HG02798 (cell line): Measurements from ENCODE around the gene ZIC5.
"Not testable (repeated sequence)": the region's sequence is repeated elsewhere in the genome, so short reads cannot be mapped to it uniquely, and the experiment has no call there.

Source experiments
- ATAC-seq: cut with Tn5 transposase; IDR thresholded peaks from one replicate; pipeline ENCODE4 v1.9.1; 2021; ENCODE audit warnings: mild to moderate bottlenecking; ENCODE audit not compliant: unreplicated experiment, poor library complexity

The ZIC5 gene

DNA sequence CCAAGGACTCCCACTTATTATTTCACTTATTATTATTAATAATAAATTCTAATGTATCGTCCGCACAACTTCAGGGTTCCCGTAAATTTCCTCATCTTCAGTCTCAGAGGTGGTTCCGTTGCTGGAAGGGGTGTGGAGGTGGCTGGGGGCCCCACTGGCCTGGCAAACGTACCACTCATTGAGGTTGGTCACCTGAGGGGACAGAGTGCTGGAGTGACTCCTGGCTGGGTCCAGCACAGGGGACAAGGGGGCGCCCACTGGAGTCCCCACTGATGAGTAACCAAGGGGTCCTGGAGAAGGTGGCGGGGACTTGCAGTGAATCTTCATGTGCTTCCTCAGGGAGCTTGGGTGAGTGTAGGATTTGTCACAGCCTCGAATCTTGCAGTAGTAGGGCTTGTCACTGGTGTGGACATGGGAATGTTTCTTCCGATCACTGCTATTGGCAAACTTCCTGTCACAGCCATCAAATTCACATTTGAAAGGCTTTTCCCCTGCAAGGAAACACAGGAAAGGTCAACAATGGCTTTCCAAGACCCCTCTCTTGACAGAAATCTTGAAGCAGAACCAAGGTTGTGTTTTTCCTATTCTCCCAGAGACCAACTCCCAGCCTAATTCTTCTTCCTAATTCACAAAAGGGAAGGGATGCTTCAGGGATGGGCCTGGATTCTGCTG is 6.1 kb downstream of the ZIC5 start:
- ATAC-seq, result no peak

DNA sequence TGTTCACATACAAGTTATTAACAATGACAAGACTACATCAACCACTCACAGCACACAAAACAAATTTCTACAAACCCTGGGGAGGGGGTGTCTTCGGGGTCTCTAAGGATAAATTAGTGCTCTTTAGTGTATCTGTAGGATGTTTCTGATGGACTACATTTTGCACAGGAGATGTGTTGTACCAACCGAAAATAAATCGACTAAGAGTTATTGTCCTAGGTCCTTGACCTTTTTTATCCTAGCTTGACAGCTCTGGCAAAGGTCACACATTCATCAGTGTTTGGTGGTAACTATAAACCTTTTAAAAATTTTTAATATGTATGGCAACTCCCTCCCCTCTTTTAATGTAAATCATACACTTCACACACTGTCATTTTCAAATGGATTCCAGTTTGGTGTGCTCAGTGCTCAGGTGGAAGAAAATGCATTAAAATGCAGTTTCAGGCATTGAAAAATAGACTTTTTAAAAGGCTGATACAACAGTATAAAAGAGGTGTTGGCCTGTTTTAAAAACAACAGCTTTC is 7.7 kb downstream of the ZIC5 start:
- no peak for ATAC-seq

DNA sequence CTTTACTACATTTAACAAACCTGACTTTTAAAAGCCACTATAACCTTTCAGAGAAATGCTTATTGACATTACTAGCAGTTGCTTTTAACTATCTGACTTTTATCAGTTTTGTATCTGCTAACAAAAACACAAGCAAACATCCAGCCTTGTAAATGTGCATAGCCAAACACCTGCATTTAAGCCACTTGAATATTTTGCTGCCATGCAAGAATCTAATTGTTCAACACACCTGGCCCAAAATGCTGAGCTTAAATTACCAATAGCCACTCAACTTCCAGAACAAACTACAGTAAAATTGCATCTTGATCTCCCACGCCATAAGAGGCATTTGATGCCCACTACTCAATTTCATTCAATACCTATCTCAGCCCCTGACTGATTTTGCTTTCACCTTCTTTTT is 9.3 kb downstream of the ZIC5 start:
- no peak for ATAC-seq

DNA sequence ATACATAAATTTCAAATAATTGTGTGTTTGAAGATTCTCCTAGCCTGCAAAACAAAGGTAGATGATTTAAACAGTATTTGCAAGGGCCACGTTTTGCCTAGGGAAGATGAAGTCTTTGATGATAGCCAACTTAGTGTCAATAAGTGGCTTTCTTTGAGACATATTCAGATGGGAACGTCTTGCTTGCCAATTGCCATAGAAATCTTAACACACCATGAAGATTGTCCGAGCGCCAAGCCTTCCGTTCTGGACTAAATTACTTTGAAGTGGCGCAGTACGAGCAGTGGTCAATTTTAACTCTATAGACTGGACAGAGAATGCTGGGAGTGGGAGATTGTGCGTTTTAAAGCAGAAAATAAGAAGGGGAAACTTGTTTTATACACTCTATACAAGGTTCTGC is 9.9 kb downstream of the ZIC5 start:
- no peak for ATAC-seq

DNA sequence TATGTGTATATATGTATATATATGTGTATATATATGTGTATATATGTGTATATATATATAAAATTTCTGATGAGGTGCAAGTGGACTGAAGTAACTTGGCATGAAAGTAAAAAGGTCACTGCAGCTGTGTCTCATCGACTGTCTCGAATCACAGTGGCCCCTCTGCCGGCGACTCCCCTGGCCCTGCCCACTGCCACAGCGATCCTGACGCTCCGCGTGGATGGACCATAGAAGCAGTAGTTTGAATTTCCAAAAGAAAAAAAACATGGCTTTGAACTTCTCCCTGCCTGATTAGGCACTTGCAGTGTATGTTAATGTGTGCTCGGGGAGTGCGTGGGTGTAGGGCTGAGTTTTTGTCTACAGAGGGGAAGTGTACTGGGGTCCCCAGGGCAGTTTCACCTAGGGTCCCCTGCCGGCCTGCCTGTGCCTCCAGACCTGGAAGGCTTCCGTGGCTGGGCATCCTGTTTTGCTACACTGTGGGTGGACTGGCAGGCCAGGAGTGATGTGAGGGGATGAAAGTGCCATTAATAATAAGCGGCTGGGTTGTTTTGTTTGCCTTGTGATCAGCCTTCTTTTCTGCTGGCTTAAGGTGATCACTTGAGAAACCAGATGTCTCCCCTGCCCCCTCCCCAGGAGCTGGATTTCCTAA is 10.8 kb downstream of the ZIC5 start:
- no peak for ATAC-seq

DNA sequence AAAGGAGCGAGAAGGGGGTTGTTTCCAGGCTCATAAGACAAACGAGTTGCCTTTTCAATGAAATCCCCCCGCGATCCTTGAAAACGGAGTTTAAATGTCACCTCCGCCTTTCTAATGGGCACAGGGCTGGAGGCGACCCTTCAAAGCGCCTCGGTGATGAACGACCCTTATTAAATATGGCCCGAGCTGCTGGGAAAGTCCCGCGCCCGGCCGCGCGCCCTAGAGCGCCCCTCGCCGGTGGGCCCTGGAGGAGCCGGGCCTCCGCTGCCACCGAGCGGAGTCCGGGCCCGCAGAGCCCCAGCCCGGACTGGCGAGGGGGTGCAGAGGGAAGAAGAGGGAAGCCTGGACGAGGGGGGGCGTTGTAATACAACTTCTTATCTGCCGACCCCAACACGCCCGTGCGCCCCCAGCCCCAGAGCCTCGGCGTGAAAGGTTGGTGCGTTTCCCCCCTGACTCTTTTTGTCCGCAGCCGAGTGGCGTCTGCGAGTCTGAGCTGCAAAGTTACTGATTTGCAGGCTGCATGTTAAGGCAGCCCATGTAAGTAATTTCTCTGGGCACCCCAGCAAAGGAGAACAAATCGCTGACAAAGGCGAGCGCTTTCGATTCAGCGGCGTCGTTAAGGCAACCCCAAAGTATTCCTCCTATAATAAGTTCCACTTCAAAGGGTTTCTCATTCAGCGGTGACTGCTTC is 11.9 kb downstream of the ZIC5 start:
- ATAC-seq, result no peak

DNA sequence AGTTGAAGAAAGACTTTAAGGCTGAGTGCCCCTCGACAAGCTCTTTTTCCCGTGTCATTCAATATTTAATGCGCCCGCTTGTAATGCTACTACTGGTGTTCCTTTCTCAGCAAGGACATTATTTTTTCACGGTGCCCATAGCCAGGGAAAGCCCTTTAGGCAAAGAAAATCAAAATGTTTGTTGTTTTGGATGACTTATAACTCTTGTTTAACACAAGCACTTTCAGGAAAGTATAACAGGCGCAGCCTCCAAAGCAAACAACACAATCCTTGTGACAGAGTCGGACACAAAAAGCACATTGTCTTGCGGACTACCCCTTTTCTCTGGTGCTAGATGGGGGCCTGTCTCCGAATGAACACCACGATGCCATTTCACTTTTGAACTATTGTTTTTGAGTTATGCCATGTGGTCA is 12.4 kb downstream of the ZIC5 start:
- ATAC-seq, result no peak

DNA sequence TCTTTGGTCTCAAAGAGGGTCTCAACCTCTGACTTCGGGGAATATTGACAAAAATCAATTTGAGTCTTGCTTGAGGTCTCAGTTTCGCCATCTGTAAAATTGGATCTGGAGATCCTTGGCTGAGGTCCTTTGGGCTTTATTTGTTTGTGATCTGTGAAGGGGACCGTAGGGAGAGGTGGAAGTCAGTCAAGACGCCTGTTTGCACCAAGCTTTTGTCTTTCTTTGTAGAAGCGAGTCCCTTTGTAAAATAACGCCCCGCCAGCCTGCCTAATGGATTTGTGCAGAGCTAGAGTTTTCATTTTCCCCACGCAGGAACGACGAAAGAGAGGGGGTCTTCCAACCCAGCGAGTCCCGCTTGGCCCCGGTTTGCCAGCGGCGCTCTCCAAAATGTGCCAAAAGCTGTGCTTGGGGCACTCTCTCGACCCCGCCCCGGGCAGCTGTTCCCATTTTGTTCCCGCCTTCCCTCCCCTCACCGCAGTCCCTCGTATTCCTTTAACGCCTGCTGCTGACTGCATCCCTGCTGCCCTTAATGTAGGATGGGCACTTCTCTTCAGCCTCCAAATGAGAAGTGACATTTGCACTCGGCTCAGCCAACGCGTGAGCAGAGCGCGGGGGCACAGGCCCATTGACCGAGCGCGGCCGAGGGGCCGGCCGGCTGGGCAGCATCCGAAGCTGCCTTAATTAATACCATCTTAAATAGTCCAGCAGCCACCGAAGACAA is 13.0 kb downstream of the ZIC5 start:
- no peak for ATAC-seq

DNA sequence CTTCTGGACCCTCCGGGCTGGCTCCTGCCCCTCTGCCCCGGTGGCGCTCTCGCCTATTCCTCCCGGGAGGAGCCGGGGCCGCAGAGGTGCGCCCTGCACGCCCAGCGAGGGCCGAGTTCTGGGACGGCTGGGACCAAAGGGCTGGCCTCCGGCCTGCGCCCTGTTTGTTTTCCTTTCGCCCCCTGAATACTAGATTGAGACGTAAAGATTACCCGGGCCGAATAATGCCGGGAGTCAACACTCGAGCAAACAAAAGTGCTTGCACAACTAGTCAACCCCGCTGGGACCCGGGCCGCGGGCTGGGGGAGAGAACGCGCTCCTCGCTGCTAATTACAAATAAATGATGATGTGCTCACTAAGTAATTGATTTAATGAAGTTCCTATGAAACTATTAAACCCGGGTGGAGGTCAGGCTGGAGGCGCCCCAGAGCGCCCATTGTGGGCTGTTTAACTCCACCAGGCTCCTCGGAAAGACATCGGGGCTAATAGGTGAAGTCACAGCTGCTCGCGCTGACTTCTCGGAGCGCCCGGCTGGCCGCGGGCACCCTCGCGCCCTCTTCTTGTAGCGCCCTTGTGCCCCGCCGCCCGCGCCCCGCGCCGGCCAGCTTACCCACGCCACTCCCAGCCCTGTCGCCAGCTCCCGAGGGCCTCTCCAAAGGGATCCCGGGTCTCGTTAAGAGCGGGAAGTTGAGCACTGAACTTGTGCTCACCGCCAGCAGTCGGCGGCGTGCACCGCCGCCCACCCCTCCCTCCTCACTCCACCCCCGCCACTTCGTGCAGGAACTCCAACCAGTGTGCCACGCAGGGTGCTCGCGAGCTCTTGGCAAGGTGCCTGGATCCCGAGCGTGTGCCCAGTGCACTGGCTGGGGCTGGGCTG is 14.9 kb downstream of the ZIC5 start:
- no peak for ATAC-seq

DNA sequence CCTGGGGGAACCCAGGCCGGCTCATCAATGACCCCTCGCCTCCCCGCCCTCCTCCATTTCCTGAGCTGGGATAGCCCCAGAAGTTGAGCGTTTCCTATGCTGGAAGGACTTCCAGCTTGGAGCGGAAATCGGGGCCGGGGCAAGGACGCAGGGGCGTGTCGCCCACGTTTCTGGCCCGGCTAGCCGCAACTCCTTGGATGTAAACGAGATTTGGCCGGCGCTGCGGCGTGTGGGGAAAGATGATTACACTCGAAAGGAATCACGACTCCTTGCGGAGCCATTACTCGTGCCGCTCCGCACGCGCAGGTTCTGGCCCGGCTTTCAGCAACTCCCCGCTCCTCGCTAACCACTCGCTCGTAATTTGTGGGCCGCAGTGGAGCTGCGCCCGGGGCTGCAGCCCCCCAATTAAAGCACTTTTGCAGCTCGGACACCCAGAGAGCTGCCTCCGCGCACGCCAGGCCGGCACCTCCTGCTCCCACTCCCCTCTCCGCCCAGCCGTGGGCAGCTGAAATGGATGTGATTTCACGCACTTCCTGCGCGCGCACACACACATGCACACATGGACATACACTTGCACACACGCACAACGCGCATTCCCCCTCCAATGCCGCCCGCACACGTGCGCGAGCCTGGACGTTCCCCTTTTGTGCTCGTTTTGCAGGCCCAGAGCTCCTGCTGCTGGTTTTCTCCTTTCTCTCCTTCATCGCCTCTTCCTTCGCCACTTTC is 15.7 kb downstream of the ZIC5 start:
- no peak for ATAC-seq

DNA sequence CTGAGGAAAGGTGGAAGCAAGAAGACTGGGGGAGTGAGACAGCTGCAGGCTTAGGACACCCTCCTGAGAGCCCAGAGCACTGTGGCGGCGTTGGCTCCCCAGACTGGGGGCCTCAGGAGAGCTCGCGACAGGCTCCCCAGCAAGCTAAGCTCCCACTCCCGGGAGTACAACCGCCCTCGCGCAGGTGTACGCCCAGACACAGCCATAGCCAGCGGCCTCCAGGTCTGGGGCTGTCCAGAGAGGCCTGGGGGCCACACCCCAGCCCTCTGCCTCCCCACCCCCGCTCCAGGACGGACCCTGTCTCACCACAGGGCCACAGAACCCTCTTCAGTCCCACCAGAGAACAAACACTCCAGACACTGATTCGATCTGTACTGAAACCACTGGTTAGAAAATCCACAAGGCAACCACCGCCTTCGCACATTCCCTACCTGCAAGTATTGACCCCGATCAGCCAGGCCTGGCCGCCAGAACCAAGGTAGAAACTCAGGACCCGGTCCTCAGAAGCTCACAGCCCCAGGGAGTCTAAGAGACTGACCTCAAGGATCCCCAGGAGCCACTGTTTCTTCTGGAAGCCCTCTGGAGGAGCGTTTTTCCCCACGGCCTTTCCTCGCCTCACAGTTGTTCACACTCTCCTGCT is 16.3 kb downstream of the ZIC5 start:
- no peak for ATAC-seq

DNA sequence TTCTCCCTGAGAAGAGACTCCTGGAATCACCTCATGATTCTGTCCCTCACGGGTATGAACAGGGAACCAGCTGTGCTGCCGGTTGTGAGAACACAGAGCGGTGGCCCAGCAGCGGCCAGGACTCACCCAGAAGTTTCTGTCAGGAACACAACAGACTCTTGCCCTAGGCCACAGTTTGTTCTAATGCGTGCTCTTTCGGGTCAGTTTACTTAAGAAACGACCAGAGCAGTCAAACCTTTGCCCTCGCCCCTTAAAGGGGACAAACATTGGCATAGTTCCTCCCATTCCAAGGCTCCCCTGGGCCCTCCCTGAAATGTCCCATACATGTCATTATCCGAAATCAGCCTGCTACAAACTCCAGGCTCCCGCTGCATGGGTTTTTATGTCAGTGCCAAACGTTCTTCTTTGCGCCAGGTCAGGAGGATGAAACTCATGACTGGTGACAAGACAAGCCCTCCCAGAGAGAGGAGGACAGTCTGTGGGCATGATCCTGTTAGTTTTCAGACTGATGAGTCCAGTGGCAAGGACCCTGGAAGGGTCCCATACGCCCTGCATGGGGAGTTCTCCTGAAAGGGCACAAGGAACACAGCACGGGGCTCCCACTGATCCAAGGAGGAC is 18.3 kb downstream of the ZIC5 start:
- no peak for ATAC-seq

DNA sequence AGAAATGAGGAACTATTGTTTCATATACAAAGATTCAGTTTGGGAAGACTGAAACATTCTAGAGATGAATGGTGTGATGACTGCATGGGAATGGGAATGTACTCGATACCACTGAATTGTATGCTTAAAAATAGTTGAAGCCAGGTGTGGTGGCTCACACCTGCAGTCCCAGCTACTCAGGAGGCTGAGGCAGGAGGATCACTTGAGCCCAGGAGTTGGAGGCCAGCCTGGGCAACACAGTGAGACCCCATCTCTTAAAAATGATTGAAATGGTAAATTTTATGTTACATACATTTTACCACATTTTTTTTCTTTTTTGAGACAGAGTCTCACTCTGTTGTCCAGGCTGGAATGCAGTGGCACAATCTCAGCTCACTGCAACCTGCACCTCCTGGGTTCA is 19.9 kb downstream of the ZIC5 start:
- ATAC-seq, result not testable (repeated sequence)

DNA sequence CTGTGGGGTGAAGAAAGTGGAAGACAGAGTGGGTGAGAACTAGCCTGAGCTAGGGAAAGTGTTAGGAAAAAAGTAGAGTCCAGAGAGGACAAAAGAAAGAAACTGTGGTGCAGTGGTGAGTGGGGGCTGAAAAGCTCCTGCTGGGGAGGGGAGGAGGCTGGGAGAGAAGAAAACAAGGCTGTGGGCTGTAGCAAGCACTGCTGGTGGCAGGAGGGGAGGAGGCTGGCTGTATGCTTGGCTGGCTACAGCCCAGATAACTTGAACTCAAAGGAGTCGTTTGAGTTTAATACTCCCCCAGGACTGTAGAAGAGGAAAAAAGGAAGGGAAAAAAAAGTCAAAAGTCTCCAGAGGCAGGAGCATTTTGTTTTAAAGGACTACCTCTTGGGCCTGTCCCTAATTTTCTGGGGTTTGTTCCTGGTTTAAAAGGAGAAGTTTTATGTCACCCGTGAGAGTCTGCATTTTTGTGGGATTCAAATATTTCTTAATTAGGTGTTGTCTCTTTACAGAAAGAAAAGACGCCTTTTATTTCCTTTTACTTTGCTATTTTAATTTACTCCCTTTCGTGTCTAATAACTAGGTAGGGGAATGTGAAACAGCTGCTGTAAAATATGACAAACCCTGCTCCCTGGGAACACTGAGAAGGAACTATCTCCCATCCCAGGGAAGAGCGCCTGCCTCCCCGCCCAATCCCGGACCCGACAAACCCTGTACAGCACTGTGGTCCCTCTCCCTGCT is 21.7 kb downstream of the ZIC5 start:
- ATAC-seq, result no peak

DNA sequence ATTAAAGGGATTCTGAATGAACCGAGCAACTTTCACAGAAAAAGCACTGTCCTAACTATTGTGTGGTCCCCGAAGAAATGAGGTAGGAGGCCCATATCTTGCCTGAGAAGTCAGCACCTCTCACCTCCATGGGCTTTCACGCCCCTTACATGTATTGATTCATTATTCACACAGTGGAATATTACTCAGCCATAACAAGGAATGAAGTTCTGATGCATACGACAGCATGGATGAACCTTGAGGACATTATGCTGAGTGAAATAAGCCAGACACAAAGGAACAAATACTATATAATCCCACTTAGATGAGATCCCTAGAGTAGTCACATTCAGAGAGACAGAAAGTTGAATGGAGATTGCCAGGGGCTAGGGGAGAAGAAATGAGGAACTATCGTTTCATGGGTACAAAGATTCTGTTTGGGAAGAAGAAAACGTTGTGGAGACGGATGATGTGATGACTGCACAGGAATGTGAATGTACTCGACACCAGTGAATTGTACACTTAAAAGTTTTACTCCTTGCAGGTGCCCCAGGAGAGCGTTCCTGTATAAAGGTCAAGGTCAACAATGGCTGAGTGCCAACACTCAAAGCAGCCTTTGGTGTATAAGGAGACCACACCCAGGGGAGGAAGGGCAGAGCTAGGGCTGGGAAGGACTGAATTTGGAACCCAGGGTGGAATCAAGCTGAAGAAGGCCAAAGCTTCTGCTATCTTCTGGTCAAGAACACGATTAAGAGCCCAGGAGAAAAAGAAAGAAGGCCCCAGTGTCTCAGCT is 22.5 kb downstream of the ZIC5 start:
- no peak for ATAC-seq

DNA sequence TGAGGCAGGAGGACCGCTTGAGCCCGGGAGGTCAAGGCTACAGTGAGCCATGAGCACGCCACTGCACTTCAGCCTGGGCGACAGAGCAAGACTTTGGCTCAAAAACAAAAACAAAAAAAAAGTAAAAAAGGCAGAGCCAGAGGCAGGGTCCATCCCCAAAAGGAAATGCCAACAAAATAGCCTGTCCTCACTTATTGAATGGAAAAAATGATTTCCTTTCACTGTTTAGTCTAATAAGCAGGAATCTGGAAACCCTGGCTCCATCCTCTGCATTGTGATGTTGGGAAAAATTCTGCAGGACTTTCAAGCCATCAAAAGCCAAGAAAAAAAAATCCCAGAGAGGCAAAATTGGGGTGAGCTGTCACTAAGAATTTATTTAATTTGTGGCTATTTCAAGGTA is 23.2 kb downstream of the ZIC5 start:
- ATAC-seq, result no peak

DNA sequence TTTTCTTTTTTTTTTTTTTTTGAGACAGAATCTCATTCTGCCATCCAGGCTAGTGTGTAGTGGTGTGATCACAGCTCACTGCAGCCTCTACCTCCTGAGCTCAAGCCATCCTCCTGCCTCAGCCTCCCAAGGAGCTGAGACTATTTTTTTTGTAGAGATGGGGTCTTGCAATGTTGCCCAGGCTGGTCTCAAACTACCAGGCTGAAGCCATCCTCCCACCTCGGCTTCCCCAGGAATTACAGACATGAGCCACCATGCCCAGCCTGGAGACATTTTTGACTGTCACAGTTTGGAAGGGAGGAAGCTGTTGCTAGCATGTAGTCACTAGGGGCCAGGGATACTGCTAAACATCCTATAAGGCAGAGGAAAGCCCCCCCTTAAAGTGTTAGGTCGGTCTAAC is 23.9 kb downstream of the ZIC5 start:
- no peak for ATAC-seq
